ENCODE data around the gene ZBTB40.

ZBTB40 gene

DNA sequence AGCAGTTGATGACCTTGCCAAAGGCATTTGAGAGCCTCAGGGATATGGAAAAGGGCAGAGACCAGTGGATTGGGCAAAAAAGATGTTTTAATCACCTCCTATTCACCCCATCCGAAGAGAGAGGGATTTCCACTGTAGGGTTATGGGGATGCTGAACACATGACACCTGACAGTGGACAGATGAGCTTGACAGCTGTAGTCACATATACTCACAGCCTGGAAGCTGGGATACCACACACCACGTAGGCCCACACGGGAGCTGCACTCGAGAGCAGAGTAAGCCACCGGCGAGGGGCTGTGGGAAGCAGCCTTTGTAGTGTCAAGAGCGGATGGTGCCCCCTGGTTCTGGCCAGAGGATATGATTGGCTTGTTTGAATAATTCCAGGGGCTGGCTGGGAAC is 20.0 kb downstream of the ZBTB40 start:
- in situ Hi-C loops (cut with MboI; ENCODE audit: low sequenced_read_pairs, unreplicated experiment): no loop called here
- DNase-seq (ENCODE audit: low spot score): no peak

DNA sequence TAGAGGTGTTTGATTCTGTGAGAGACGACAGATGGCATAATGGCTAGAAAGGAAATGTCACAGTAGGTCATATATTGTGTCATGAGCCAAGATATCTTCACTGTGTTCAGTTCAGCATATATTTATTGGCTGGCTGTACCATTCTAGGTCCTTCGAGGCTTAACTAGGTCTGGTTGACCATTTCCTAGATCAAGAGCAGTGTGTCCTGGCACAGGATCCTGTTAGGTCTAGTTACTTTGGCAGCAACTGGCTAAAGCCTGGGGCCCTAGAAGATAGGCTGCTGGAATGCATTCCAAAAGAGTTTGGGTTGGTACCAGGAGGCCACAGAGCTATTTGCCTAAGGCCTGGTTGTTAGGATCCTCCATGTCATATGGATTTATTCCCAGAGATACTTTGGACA is 20.9 kb downstream of the ZBTB40 start:
- no peak for DNase-seq (ENCODE audit: low spot score)

More for the DNA sequence above, 20.0 kb downstream of the ZBTB40 start:
- TF ChIP-seq, protein P1, sequence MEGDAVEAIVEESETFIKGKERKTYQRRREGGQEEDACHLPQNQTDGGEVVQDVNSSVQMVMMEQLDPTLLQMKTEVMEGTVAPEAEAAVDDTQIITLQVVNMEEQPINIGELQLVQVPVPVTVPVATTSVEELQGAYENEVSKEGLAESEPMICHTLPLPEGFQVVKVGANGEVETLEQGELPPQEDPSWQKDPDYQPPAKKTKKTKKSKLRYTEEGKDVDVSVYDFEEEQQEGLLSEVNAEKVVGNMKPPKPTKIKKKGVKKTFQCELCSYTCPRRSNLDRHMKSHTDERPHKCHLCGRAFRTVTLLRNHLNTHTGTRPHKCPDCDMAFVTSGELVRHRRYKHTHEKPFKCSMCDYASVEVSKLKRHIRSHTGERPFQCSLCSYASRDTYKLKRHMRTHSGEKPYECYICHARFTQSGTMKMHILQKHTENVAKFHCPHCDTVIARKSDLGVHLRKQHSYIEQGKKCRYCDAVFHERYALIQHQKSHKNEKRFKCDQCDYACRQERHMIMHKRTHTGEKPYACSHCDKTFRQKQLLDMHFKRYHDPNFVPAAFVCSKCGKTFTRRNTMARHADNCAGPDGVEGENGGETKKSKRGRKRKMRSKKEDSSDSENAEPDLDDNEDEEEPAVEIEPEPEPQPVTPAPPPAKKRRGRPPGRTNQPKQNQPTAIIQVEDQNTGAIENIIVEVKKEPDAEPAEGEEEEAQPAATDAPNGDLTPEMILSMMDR (IDR thresholded peaks at IDR 0.05; ENCODE audit: borderline replicate concordance, control extremely low read depth, extremely low read depth, insufficient read depth, missing control alignments): no peak

DNA sequence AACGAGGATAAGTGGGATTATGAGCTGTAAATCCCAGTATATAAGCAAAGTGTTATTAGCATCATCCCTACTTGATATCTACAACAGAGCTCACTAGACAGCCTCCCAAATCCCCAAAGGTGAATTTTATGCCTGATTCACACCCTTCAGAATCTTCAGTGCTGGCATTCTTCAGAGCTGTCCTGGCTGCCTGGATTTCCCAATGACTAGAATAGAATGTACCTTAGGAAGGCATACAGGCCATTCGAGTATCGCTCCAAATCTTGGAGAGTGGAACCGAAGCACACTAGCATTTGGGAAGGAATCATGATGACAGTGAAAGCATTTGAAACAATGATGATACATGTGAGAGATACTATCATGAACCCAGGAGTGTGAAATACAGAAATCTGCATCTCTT is 22.3 kb downstream of the ZBTB40 start:
- no peak for DNase-seq (ENCODE audit: low spot score)
- TF ChIP-seq, protein P1 (IDR thresholded peaks at IDR 0.05; ENCODE audit: borderline replicate concordance, control extremely low read depth, extremely low read depth, insufficient read depth, missing control alignments): no peak
- in situ Hi-C loops (cut with MboI; ENCODE audit: low sequenced_read_pairs, unreplicated experiment): no loop called here

More for the DNA sequence above, 20.9 kb downstream of the ZBTB40 start:
- TF ChIP-seq, protein P1 (IDR thresholded peaks at IDR 0.05; ENCODE audit: borderline replicate concordance, control extremely low read depth, extremely low read depth, insufficient read depth, missing control alignments): no peak
- in situ Hi-C loops (cut with MboI; ENCODE audit: low sequenced_read_pairs, unreplicated experiment): no loop called here

DNA sequence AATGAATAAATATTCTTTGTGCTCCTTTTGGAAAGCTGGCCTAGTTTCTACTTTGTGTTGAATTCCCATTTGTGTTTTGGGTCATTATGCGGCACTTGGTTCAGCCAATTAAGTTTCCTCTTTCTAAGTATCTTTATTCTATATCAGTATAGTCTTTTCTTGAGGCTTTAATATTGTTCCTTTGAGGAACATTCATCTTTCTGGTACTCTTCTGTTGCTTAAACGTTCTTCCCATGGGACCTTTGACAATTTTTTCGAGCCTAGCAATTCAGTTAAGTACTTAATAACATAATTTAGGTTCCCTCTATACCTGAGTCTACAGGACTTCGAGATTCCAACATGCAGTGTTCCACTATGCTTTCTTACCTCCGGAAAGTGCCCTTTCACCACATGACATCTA is 24.9 kb downstream of the ZBTB40 start:
- in situ Hi-C loops (cut with MboI; ENCODE audit: low sequenced_read_pairs, unreplicated experiment): no loop called here
- no peak for DNase-seq (ENCODE audit: low spot score)
- TF ChIP-seq, protein P1 (IDR thresholded peaks at IDR 0.05; ENCODE audit: borderline replicate concordance, control extremely low read depth, extremely low read depth, insufficient read depth, missing control alignments): no peak

DNA sequence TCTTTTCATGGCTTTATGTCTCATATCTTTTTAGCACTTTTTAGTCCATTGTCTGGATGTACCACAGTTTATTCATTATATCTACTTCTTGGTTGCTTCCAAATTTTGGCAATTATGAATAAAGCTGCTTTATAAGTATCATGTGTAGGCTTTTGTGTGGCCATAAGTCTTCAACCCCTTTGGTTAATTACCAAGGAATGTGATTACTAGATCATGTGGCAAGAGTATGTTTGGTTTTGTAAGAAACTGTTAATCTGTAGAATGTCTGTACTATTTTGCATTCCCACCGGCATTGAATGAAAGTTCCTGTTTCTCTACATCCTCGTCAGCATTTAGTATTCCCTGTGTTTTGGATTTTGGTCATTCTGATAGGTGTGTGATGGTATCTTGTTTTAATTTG is 31.5 kb downstream of the ZBTB40 start:
- in situ Hi-C loops (cut with MboI; ENCODE audit: low sequenced_read_pairs, unreplicated experiment): no loop called here
- TF ChIP-seq, protein P1 (IDR thresholded peaks at IDR 0.05; ENCODE audit: borderline replicate concordance, control extremely low read depth, extremely low read depth, insufficient read depth, missing control alignments): no peak
- no peak for DNase-seq (ENCODE audit: low spot score)

DNA sequence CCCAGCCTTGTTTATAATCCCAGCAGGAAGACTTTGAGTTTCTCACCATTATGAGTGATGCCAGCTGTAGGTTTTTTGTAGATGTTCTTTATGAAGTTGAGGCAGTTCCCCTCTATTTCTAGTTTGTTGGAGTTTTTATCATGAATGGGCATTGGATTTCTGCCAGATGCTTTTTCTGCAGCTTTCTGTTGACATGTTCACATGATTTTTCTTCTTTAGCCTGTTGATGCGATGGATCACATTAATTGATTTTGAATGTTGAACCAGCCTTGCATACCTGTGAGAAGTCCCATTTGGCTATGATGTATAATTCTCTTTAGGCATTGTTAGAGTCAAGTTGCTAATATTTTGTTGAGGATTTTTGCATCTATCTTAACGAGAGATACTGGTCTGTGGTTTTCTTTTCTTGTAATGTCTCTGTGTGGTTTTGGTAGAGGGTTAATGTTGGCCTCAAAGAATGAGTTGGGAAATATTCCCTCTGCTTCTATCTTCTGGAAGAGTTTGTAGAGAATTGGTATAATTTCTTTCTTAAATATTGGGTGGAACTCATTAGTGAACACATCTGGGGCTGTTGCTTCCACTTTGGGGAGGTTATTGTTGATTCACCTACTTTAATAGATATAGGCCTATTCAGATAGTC is 33.2 kb downstream of the ZBTB40 start:
- TF ChIP-seq, protein P1 (IDR thresholded peaks at IDR 0.05; ENCODE audit: borderline replicate concordance, control extremely low read depth, extremely low read depth, insufficient read depth, missing control alignments): no peak
- in situ Hi-C loops (cut with MboI; ENCODE audit: low sequenced_read_pairs, unreplicated experiment): no loop called here

More for the DNA sequence above, 33.2 kb downstream of the ZBTB40 start:
- no peak for DNase-seq (ENCODE audit: low spot score)

Measured in GM13976 (cell line).